NCI-H446 (cell line): ENCODE measurements around the gene ELOA2.
"Not testable (repeated sequence)": the region's sequence is repeated elsewhere in the genome, so short reads cannot be mapped to it uniquely, and the experiment has no call there.

ENCODE experiments used
- DNase-seq, 2 experiments: peaks; one replicate each; lab custom pipeline; 2025; lab: John Stamatoyannopoulos, UW

Gene ELOA2

GRCh38 chr18:47022821-47023220, 12.6 kb downstream of the ELOA2 start:
- not testable (repeated sequence) for DNase-seq

- not testable (repeated sequence) for DNase-seq
Measured at GRCh38 chr18:47020757-47021156, 14.7 kb downstream of the ELOA2 start.

GRCh38 chr18:47019870-47020269, 15.6 kb downstream of the ELOA2 start:
- not testable (repeated sequence) for DNase-seq
